ENCODE data around the gene ARHGAP31.
A peak's percentile ranks its signal among the peaks of the same experiment; 100 is the strongest.
"Not testable (repeated sequence)": the region's sequence is repeated elsewhere in the genome, so short reads cannot be mapped to it uniquely, and the experiment has no call there.

ARHGAP31 gene

DNA sequence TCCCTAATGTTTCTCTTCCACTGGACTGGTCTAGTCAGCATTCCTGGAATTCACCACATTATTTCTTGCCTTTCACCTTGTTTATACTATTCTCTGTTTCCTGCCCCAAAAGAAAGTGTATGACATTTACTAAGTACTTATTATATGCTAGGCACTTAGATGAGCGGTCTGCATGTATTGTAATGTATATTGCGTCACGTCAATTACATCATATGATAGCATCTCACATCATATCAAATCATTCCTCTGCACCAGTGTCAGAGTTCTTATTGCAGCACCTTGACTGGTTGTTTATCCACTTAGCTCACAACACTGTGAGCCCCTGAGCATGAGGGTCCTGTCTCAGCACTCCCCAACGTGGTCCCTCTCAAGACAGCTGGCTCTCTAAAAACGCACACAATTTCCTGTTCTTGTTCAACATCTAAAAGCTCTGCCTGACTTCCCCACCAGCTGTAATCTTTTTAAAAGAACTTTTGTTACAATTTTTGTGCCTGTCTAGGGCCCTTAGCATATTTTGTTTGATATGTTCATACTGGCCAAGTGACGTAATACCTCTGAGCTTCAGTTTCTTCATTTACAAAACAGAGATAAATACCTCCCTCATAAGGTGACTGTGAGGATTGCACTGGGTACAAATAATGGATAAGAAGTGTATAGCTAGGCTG is 58.8 kb downstream of the ARHGAP31 start:
- no peak overlapping the region for H2AFZ ChIP-seq
- no peaks in the 10 kb centered on the region for H3K4me1 ChIP-seq
- H3K4me2 ChIP-seq (ENCODE audit: low read length) = no peak overlapping the region
- H3K27me3 ChIP-seq (ENCODE audit: control insufficient read depth, insufficient read depth, low read length) = no peaks in the 10 kb centered on the region
- H3K4me3 ChIP-seq (ENCODE audit: low read depth, low read length) = no peak overlapping the region
- H3K27ac ChIP-seq = no peak overlapping the region
- TF ChIP-seq, protein P1, sequence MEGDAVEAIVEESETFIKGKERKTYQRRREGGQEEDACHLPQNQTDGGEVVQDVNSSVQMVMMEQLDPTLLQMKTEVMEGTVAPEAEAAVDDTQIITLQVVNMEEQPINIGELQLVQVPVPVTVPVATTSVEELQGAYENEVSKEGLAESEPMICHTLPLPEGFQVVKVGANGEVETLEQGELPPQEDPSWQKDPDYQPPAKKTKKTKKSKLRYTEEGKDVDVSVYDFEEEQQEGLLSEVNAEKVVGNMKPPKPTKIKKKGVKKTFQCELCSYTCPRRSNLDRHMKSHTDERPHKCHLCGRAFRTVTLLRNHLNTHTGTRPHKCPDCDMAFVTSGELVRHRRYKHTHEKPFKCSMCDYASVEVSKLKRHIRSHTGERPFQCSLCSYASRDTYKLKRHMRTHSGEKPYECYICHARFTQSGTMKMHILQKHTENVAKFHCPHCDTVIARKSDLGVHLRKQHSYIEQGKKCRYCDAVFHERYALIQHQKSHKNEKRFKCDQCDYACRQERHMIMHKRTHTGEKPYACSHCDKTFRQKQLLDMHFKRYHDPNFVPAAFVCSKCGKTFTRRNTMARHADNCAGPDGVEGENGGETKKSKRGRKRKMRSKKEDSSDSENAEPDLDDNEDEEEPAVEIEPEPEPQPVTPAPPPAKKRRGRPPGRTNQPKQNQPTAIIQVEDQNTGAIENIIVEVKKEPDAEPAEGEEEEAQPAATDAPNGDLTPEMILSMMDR (IDR thresholded peaks at IDR 0.05) = peak; percentile 9
- H3K79me2 ChIP-seq = no peaks in the 10 kb centered on the region
- no peaks in the 10 kb centered on the region for H3K9me3 ChIP-seq (ENCODE audit: control insufficient read depth, low read length)
- no peaks in the 10 kb centered on the region for H3K36me3 ChIP-seq (ENCODE audit: control insufficient read depth, insufficient read depth, low read length)
- no peak overlapping the region for H3K9ac ChIP-seq

DNA sequence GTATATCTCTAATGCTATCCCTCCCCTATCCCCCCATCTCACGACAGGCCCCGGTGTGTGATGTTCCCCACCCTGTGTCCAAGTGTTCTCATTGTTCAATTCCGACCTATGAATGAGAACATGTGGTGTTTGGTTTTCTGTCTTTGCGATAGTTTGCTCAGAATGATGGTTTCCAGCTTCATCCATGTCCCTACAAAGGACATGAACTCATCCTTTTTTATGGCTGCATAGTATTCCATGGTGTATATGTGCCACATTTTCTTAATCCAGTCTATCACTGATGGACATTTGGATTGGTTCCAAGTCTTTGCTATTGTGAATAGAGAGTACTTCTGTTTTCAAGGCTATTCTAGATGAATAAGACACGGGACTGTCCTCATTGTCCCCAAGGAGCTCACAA is 61.4 kb downstream of the ARHGAP31 start:
- not testable (repeated sequence) for H3K36me3 ChIP-seq (ENCODE audit: control insufficient read depth, insufficient read depth, low read length); H3K9ac ChIP-seq; H3K79me2 ChIP-seq; H3K4me1 ChIP-seq; H3K27ac ChIP-seq; H3K4me2 ChIP-seq (ENCODE audit: low read length); H2AFZ ChIP-seq; H3K9me3 ChIP-seq (ENCODE audit: control insufficient read depth, low read length); H3K27me3 ChIP-seq (ENCODE audit: control insufficient read depth, insufficient read depth, low read length); H3K4me3 ChIP-seq (ENCODE audit: low read depth, low read length)

DNA sequence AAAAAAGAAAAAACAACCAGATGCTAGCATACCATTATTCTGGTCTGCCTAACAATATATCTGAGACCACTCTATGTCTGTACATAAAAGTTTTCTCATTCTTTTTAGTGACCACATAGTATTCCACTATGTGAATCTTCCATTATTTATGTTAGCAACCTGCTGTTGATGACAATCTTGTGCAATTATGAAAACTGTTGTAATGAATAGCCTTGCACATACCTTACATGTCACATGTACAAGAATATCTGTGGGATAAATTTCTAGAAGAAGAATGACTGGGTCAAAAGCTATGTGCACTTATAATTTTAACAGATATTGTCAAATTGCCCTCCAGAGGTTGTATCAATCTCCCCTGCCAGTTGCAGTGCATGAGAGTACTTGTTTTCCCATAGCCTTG is 62.5 kb downstream of the ARHGAP31 start:
- H3K4me3 ChIP-seq (ENCODE audit: low read depth, low read length) = no peak overlapping the region
- H3K9ac ChIP-seq = no peak overlapping the region
- no peak overlapping the region for H3K27ac ChIP-seq
- no peak overlapping the region for H3K4me2 ChIP-seq (ENCODE audit: low read length)
- TF ChIP-seq, protein P1 (IDR thresholded peaks at IDR 0.05) = no peak
- H2AFZ ChIP-seq = no peak overlapping the region
- H3K79me2 ChIP-seq = no peaks in the 10 kb centered on the region
- H3K27me3 ChIP-seq (ENCODE audit: control insufficient read depth, insufficient read depth, low read length) = no peaks in the 10 kb centered on the region
- H3K4me1 ChIP-seq = no peaks in the 10 kb centered on the region
- H3K36me3 ChIP-seq (ENCODE audit: control insufficient read depth, insufficient read depth, low read length) = no peaks in the 10 kb centered on the region
- H3K9me3 ChIP-seq (ENCODE audit: control insufficient read depth, low read length) = no peaks in the 10 kb centered on the region

DNA sequence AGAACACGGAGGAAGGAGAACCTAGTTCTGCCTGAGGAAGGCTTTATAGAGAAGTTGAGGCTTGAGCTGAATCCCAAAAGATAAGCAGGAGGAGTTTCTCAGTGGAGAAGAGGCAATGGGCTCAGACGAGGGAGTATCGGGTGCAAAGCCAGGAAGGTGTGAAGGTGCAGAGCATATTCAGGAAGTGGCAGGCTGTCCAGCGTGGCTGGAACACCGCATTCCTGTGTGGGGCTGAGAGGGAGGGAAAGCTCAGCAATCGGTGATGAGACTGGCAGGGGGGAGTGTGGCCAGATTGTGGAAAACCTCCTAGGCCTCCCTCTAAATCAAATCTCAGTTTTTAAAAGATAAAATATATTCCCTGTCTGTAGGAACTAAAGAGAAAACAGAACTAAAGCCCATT is 63.0 kb downstream of the ARHGAP31 start:
- H3K36me3 ChIP-seq (ENCODE audit: control insufficient read depth, insufficient read depth, low read length) = no peaks in the 10 kb centered on the region
- H3K4me3 ChIP-seq (ENCODE audit: low read depth, low read length) = no peak overlapping the region
- H3K79me2 ChIP-seq = no peaks in the 10 kb centered on the region
- H3K9ac ChIP-seq = no peak overlapping the region
- TF ChIP-seq, protein P1 (IDR thresholded peaks at IDR 0.05) = no peak
- H2AFZ ChIP-seq = no peak overlapping the region
- no peaks in the 10 kb centered on the region for H3K9me3 ChIP-seq (ENCODE audit: control insufficient read depth, low read length)
- H3K27me3 ChIP-seq (ENCODE audit: control insufficient read depth, insufficient read depth, low read length) = no peaks in the 10 kb centered on the region
- H3K4me2 ChIP-seq (ENCODE audit: low read length) = no peak overlapping the region
- H3K4me1 ChIP-seq = no peaks in the 10 kb centered on the region
- no peak overlapping the region for H3K27ac ChIP-seq

DNA sequence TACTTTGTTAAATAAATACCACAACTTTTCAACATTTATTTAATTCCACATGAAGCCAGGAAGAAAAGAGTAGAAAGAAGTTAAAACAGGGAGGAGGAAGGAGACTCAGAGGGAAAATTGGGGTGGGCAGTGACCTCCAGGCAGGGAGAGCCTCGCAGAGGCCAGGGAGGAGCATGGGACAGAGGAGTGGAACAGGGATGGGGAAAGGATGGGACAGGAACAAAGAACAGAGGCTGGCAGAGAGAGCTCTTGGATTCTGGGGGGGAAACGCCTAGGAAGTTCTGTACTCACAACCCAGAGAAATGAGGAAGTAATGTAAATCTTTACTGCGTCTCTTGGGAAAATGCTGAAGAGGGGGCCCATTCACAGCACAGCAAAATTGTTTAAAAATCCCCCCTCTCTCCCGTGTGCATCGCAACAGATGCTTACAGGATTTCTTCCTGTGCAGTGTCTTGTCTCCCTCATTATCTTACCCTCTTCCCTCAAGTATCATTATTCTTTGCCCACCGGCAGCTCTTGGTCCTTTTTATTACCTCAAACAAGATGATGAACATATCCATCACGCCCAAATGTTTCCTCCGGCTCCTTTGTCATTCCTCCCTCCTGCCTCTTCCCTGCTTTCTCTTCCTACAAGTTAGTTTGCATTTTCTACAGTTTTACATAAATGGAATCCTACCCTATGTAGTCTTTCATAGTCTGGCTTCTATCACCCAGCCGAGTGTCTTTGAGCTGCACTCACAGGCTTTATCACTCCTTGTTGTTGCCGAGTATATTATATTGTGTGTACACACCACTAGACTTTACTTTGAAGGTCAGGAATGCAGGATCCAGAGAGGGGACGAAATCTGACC is 65.5 kb downstream of the ARHGAP31 start:
- Histone ChIP-seq H3K27ac (no peak overlapping the region), H3K9ac (no peak overlapping the region), H3K4me3 (ENCODE audit: low read depth, low read length) (no peak overlapping the region), H3K79me2 (no peaks in the 10 kb centered on the region), H3K4me2 (ENCODE audit: low read length) (no peak overlapping the region), H2AFZ (no peak overlapping the region), H3K36me3 (ENCODE audit: control insufficient read depth, insufficient read depth, low read length) (no peaks in the 10 kb centered on the region), H3K27me3 (ENCODE audit: control insufficient read depth, insufficient read depth, low read length) (no peaks in the 10 kb centered on the region), H3K9me3 (ENCODE audit: control insufficient read depth, low read length) (no peaks in the 10 kb centered on the region), H3K4me1 (no peaks in the 10 kb centered on the region)
- TF ChIP-seq, protein P1 (IDR thresholded peaks at IDR 0.05) = no peak

Data from parathyroid adenoma (tissue), 2 donors.